GM21447 (cell line): ENCODE data around the gene CHPF.

Experiments used
- ATAC-seq: cut with Tn5 transposase; IDR thresholded peaks from one replicate; pipeline ENCODE4 v1.9.1; 2021; ENCODE audit not compliant: unreplicated experiment

The CHPF gene

DNA sequence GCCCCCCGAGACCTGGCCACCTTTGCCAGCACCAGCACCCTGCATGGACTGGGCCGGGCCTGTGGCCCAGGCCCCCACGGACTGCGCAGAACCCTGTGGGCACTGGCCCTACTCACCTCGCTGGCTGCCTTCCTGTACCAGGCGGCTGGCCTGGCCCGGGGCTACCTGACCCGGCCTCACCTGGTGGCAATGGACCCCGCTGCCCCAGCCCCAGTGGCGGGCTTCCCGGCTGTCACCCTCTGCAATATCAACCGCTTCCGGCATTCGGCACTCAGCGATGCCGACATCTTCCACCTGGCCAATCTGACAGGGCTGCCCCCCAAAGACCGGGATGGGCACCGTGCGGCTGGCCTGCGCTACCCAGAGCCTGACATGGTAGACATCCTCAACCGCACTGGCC, 28.8 kb downstream of the CHPF start:
- ATAC-seq, result no peak

DNA sequence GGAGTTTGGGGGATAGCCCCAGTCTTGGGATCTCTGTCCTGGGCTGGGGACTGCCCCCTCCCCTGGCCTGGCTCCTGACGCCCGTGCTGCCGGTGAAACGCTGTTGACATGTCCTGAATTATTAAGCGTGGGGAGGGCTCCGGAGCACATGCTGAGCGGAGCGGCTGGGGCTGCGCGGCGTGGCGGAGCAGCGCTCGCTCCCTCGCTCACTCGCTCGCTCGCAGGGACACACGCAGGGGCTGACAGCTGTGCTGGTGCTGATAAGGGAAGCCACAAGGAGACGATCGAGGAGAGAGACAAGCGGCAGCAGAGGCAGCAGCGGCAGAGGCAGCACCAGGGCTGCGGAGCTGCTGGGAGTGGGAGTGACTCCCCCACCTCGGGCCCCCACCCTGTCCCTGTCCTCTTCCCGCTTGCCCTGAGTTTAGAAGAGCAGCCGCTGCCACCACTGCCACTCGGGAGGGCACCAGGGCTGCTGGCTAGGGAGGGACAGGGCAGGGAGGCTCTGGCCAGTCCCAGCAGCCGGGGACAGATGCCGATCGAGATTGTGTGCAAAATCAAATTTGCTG, 29.3 kb downstream of the CHPF start, which contains the start of gene ASIC4:
Gene ASIC4, plus strand, starts transcription at position 287 of the 566 bp plus-strand sequence. Its CDS starts 243 bp downstream, at position 530.
- ATAC-seq, result no peak

DNA sequence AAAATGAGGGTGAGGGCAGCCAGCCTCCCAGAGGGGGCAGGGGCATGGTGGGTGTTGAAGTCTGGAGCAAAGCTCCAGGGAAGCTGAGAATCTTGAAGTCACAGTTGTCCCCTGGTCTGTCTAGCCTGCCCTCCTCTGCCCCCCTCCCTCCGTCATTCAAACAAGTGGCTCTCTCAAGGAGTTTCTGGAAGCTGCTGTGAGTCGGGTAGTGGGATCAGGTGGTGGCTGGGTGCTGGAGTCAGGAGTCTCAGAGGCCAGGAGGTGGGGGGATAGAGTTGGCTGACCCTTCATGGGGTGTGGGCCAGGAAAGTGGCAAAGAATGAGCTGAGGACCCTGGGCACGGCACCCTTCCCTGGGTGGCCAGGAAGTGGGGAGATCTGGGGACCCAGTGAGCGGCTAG, 29.8 kb downstream of the CHPF start:
- ATAC-seq, result no peak

DNA sequence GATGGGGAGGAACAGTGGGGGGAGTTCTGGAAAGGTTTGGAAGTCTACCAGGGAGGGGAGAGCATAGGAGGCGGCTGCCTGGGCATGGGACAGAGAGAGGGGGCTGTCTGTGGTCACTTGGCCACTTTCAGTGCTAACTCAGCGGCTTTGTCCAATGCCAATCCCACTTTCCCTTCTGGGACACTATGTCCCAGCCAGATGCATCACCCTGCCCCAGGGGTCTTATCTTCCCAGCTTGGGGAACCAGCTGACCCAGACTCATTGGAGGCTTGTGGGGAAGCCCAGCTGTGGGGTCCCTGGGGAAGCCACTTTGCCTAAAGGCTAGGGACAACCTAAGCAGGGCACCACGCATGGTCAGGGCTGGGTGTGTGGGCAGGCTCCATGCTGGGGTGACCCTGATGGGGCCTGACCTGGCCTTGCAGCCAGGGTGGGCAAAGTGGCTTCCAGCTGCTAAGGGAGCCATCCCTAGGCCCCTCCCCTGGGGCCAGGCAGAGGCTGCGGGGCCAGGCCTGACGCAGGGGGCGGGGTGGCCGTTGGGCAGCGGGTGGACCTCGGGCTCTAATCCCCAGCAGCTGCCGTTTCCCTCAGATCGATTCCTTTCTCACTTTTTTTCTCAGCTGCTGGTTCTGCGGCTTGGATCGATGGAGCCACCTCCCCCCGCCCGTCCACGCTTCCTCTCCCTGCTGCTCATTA, 30.9 kb downstream of the CHPF start:
- no peak for ATAC-seq

DNA sequence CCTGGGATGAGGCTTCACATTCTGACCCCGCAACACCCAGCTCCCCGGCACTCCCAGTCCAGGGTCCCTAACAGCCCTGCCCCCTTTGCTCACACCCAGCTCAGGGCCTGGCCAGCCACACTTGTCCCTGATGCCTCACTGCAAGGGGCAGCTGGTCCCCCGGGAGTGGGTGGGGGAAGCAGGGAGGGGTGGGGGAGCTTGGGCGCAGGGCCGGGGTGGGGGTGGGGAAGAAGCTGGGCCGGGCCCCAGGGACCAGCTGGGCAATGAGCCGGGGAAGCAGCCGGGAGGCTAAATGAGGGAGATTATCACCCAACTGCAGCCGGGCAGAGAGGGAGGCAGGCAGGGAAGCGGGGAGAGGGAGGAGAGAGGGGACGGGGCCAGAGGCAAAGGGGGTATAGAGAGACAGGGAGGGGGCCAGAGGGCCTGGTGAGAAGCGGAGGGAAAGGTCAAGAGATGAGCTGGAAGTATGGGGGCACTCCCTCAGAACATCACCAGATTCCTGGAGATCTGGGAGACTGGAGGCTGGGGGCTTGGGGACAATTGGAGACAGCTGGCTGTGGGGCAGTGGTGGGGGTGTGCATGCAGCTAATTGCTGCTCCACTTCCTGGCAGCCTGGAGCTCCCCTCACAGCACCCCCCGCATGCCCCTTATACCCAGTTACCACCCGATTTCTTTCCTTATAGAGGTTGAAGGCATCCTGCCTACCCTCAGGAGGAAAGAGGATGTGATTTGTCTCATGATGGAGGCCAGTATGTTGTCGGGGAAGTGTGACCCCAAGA, 31.9 kb downstream of the CHPF start:
- no peak for ATAC-seq

DNA sequence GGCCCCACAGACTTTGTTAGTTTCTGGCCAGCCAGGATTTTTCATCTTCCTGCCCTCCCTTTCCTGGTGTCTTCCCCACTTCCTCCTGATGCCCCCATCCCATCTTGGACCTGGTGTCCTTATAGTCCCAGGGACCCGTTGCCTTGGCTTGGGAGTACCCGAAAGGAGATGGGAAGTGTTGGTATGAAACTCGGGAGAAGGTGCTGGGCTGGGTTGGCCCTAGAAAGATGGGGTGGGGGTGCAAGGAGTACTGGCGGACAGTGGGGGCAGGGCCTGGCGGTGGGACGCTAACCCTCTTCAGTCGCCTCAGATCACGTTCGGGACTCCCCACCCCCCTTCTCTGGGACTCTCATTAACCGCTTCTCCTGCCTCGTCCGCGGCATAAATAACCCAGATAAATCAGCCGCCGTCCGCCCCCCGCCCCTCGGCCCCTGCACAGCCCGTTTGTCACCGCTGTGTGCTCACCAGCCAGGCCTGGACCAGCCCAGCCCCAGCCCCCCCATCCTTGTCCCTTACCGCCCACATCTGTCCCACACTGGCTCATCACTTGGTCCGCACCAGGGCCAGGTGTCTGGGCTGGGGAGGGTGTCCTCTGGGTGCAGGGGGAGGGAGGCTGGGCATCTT, 33.0 kb downstream of the CHPF start:
- no peak for ATAC-seq

DNA sequence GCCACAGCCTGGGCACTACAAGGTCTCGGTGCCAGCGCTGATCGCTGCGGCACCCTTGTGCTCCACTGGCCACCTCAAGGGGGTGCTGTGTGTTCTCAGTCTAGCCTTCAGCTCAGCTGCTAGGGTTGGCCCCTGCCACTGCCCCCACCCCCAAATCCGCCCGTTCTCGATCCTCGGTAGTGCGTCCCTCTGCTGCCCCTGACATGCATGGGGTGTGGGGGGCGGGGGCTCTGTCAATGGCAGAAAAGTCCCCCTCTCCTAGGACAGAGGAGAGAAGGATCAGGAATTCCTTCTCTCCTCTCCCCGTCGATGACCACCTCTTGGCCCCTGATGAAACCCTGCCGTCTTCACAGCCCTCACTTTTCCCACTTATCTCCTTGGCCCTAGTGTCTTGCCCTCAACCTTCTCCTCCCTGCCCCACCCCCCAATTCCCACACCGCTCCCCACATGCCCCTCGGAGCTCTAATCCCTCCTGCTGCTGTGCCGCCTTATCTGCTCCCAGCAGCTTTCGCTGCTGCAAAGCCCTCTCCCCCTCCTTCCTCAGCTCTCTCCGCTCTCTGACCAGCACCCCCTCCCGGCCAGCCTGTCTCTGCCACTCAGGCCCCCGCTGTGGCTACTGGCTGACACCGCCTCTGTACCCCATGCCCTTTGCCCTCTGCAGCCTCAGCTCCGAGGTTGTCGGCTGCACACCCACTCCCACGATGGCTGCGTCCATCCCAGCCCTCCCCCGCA, 33.7 kb downstream of the CHPF start:
- ATAC-seq, result peak; percentile 76

DNA sequence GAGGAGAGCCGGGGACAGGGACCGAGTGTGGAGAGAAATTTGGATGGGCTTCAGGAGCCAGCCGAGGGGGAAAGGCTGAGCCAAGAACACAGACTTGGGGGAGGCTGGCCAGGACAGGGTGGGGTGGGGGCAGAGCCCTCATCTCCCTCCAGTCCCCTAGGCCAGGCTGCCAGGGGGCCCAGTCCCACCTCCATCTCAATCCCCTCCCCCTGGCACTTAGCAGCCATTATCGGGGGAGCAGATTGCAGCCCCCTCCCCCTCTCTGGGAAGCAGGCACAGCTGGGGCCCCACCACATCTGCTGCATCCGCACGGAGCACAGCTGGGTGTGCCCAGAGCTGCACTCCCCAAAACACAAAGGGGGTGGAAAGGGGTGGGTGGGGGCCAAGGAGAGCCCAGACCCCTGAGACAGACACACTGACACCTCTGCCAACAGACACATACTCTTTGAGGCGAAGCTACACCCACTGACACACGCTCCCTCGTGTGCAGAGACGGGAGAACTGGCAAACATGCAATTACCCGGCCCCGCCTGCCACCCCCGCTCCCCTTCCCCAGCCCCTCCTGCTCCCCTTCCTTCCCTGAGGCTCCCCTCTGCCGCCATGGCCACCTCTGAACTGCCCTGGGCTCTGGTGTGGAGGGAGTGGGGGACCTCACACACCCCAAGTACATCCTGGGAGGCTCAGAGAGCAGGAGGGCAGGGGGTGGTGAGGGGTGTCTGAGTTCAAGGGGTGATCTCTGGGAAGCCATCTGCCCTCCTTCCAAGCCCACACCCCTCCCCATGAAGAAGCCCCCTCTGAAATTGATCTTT, 34.4 kb downstream of the CHPF start:
- peak; percentile 27 for ATAC-seq

DNA sequence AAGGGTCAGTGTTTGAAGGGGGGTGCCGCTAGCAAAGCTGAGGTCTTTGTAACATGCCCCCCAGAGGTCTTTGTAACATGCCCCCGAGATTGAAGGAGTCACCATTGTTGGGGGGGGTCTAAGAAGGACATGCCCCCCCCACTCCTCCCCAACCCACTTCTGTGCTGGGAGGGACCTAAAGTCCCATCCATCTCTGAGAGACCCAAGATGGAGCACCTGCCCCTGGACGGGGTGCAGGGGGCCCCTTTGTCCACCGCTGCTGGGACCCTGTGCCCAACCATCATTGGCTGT, 35.2 kb downstream of the CHPF start:
- no peak for ATAC-seq

DNA sequence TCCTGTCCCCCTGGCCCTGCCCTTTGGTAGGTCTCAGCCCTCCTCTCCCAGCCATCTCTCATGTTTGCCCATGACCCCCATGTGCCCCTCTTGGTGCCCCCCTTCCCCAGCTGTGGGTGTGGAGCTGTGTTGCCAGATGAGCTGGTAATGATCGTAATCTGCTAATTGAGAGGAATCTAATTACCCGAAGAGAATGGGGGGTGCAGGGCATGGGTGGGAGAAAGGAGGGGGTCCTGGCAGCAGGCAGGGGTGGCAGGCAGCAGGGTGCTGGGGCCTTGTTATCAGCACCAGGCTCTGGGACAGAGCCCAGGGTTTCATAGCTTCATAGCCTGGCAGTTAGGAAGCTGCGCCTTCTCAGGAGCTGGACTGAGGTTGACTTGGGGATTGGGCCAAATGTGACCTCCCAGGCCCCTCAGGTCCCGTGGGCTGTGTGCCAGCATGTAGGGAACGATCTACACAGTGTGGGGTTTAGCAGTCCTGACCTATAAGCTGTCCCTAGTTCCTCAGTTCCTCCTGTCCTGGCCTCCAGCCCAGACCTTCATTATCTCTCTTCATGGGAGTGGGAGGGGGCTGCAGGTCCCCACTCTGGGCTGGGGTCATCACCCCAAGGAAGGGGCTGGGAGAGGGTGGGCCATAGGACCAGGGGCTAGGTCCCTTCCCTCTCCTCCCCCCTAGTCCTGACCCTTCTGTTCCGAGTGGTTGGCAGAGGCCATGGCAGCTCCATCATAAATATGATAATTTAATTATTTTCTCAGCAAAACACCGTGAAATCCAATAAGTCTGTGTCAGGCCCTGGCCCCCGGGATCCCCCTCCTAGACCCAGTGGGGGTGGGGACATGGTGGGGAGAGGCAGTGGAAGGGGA, 35.8 kb downstream of the CHPF start:
- no peak for ATAC-seq

DNA sequence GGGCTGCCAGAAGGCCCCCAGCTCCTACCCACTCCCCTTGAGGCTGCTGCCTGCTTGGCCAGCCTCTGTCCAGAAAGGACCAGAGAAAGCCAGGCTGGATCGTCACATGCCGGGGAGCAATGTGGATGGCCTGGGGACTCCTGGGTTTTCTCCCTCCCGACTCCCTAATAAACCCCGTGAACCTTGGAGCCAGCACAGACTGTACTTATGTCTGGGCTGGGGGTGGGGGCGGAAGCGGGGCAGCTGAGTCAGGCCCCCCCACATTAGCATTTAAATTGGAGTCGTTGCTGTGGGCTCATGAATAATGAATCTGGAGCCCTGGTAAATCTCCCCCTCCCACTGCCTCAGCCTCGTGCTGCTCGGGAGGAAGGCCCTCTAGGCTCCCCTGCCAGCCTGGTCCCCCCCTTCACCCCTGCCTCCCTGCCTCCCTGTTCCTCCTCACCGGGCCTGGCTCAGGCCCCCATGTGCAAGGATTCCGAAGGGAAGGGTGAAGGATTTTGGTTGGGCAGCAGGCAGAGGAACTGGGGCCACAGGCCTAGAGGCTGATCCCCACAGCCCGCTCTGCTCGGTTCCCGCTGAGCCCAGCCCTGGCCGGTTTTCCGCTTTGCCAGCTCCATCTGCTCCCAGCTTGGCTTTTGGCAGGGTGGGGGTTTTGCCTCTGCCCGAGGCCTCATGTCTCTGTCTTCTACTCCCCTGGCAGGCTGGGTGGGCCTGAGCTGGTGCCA, 36.6 kb downstream of the CHPF start:
- ATAC-seq, result no peak

DNA sequence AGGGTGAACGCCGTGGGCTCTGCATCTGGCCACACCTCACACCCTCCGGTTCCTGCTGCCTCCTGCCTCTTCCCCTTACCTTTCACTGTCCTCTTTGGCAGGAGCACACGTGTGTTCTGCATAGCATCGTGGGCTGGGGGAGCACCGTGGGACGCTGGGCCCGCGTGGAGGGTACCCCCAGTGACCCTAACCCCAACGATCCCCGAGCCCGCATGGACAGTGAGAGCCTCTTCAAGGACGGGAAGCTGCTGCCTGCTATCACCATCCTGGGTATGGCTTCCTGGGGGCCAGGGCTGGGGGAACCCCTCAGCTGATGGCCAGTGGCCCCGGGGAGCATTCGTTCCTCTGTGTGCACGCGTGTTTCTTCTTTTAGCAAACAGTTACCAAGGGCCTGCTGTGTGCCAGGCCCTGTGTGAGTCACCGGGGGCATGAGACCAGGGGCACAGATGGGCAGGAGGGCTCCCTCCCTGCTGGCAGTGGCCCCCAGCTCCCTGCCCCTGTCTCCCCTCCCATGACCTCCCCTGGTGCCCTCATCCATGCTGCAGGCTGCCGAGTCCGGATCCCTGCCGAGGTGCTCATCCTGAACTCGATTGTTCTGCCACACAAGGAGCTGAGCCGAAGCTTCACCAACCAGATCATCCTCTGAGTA, 37.3 kb downstream of the CHPF start:
- ATAC-seq, result no peak

DNA sequence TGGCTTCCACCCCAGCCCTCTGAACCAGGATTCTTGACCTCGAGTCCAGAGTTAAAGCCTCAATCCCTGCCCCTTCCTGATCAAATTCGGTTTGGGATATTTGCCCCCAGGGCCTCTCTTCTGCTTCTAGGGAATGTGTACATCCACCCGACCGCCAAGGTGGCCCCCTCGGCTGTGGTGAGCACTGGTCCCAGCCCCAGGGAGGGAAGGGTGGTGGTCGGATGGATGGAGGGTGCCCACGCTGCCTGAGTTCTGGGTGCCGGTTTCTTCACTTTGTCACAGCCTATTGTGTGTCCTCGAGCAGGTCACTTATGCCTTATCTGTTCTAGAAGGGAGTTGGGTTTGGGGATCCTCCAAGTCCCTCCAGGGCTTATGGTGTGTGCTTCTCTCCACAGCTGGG, 38.0 kb downstream of the CHPF start:
- ATAC-seq, result no peak

DNA sequence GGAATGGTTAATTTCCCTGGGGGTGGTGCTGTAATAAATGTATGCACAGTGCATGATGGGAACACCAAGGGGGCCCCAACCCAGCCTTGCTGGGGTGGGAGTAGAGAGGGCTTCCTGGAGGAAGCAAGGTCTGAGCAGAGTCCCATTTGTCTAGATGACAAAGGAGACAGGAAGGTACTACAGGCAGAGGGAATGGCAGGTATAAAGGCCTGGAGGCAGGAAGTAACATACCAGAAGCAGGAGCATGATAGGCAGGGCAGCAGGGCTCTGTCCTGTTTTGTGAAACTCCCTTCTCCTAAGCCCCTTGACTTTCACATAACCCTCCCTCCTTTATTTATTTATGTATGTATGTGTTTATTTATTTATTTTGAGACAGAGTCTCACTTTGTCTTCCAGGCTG, 41.0 kb downstream of the CHPF start:
- no peak for ATAC-seq

DNA sequence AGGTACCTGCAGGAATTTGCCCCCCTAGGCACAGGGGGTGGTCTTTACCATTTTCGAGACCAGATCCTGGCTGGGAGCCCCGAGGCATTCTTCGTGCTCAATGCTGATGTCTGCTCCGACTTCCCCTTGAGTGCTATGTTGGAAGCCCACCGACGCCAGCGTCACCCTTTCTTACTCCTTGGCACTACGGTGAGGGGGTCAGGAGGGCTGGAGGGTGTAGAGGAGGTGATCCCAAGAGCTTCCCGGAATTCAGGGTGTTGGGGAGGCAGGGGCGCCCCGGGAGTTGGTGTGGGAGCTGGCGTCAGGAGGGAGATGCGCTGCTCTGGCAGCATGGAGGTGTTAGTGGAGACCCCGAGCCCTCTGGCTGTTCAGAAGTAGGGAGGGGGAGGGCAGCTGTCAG, 41.8 kb downstream of the CHPF start:
- no peak for ATAC-seq

DNA sequence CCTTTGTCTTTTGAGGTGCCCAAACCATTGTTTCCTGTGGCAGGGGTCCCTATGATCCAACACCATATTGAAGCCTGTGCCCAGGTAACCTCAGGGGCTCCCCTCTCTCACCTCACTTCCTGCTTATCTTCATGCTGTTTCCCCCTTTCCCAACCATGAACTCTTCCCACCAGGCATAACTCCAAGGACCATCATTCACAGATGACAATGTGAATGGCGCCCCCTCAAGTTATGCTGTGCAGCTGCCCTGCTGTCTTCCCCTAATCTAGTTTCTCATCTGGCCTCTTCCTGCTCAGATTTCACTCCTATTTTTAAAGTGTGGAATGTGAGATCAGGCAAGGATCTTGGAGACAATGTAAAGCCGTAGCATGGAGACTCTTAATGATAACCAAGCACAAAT, 43.5 kb downstream of the CHPF start:
- ATAC-seq, result no peak

DNA sequence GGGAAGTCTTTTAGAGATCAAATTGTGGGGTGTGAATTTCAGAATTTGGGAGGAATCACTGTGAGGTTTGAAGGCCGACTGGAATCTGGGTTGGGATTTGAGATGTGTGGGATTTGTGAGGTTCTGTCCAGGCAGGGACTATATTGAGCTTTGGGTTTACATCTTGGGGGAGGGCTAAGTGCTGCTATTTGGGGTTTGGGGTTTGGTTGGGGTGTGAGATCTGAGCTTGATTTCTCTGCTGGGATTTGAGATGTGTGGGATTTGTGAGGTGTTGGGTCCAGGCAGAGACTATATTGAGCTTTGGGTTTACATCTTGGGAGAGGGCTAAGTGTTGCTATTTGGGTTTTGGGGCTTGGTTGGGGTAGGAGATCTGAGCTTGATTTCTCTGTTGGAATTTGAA, 44.1 kb downstream of the CHPF start:
- ATAC-seq, result no peak

DNA sequence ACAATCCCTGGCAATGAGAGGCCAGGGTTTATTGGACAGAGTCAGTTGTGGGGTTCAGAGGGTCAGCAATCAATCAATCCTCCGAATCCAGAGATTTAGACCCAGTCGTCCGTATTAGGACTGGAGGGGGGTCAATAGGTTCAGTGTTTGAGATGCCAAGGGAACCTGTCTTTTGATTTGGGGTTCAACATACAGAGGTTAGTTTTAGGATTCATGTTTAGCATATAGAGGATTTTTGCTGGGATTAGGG, 44.6 kb downstream of the CHPF start:
- no peak for ATAC-seq
